ENCODE measurements around the gene CREB5.

DNA sequence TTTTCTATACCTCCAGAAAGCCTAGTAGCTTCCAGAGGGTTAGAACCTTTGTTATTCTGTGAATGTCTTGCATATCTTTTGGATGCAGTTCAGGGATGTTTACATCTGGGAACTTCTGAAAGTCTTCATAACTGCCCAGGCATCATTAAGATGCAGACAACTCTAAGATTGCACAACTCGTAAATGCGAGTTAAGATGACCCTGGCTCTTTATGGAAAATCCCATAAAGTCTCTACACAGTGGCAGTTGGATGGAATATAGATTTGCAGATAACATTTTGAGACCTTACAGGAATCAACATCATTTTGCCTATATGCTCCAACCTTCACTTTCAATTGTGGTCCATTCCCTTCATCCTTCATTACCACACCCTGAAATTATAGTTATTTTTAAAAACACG, 151.7 kb downstream of the CREB5 start:
- TF ChIP-seq POLR2A (IDR thresholded peaks at IDR 0.05; ENCODE audit: insufficient read depth in 1 of 2, low read depth in 2 of 2, low read length in 2 of 2) (no peak), ZNF124 (CRISPR knock-in tag; IDR thresholded peaks at IDR 0.05) (no peak), HNRNPUL1 (IDR thresholded peaks at IDR 0.05; ENCODE audit: low read depth, low read length) (no peak), PAX8 (CRISPR knock-in tag; IDR thresholded peaks at IDR 0.05; ENCODE audit: borderline replicate concordance) (no peak), HNRNPLL (IDR thresholded peaks at IDR 0.05; ENCODE audit: low read depth, low read length, poor library complexity, severe bottlenecking) (no peak), HDAC6 (IDR thresholded peaks at IDR 0.05; ENCODE audit: low read depth, low read length) (no peak)
- TF ChIP-seq, protein P1, sequence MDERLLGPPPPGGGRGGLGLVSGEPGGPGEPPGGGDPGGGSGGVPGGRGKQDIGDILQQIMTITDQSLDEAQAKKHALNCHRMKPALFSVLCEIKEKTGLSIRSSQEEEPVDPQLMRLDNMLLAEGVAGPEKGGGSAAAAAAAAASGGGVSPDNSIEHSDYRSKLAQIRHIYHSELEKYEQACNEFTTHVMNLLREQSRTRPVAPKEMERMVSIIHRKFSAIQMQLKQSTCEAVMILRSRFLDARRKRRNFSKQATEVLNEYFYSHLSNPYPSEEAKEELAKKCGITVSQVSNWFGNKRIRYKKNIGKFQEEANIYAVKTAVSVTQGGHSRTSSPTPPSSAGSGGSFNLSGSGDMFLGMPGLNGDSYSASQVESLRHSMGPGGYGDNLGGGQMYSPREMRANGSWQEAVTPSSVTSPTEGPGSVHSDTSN (CRISPR knock-in tag; IDR thresholded peaks at IDR 0.05), result no peak
- TF ChIP-seq, protein P2, sequence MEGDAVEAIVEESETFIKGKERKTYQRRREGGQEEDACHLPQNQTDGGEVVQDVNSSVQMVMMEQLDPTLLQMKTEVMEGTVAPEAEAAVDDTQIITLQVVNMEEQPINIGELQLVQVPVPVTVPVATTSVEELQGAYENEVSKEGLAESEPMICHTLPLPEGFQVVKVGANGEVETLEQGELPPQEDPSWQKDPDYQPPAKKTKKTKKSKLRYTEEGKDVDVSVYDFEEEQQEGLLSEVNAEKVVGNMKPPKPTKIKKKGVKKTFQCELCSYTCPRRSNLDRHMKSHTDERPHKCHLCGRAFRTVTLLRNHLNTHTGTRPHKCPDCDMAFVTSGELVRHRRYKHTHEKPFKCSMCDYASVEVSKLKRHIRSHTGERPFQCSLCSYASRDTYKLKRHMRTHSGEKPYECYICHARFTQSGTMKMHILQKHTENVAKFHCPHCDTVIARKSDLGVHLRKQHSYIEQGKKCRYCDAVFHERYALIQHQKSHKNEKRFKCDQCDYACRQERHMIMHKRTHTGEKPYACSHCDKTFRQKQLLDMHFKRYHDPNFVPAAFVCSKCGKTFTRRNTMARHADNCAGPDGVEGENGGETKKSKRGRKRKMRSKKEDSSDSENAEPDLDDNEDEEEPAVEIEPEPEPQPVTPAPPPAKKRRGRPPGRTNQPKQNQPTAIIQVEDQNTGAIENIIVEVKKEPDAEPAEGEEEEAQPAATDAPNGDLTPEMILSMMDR (CRISPR knock-in tag; IDR thresholded peaks at IDR 0.05), result no peak
